Measurements from ENCODE around the gene GPR157.

- TF ChIP-seq POLR2A (IDR thresholded peaks at IDR 0.05; ENCODE audit: low read length) = no peak
- no peak for TF ChIP-seq PBX3 (IDR thresholded peaks at IDR 0.05)
- no peak for TF ChIP-seq HEYL (CRISPR knock-in tag; IDR thresholded peaks at IDR 0.05)
- TF ChIP-seq CTCF (IDR thresholded peaks at IDR 0.05) = no peak
- TF ChIP-seq REST (IDR thresholded peaks at IDR 0.05) = no peak
- no peak for TF ChIP-seq RCOR1 (IDR thresholded peaks at IDR 0.05; ENCODE audit: low read depth, low read length)
- TF ChIP-seq BHLHE40 (IDR thresholded peaks at IDR 0.05; ENCODE audit: low read depth, low read length) = no peak
- no peak for TF ChIP-seq POLR2AphosphoS2 (conservative IDR thresholded peaks at IDR 0.05; ENCODE audit: low read length)
- no peak for TF ChIP-seq USF2 (IDR thresholded peaks at IDR 0.05)
- no peak for TF ChIP-seq MAX (IDR thresholded peaks at IDR 0.05)
- TF ChIP-seq EP300 (IDR thresholded peaks at IDR 0.05) = no peak
- no peak for TF ChIP-seq SMC3 (IDR thresholded peaks at IDR 0.05)
- no peak for TF ChIP-seq TP53 (CRISPR knock-in tag; IDR thresholded peaks at IDR 0.05)
- TF ChIP-seq FOSB (CRISPR knock-in tag; IDR thresholded peaks at IDR 0.05) = no peak
These were observed 9.2 kb downstream of the GPR157 start for GRCh38 chr1:9119745-9120144.
